GM12878 (cell line): ENCODE results near the gene FKRP. TPM values are rescaled to one million over a fixed set of nuclear protein-coding genes. Genes with fewer than 3 reads are reported as not detected.

Source experiments
- ASH2L ChIP-seq: fragments of 300-600, 200-600 bp; sonication (generic); IDR thresholded peaks from 2 replicates; pipeline ENCODE4 v1.6.1; 2017; ENCODE audit warnings: low read depth, mild to moderate bottlenecking, borderline replicate concordance
- BCL11A ChIP-seq: IDR thresholded peaks from 2 replicates; pipeline ENCODE4 v1.6.1; 2011; ENCODE audit warnings: low read depth, low read length
- BHLHE40 ChIP-seq, 2 experiments: fragments of 450-650 bp in 1 of 2; IDR thresholded peaks; 2 replicates each; pipeline ENCODE4 v1.6.1; 2011 to 2017; ENCODE audit warnings: low read depth in 2 of 2, borderline replicate concordance in 1 of 2, improper control_type of control experiment in 1 of 2, low read length in 1 of 2, mild to moderate bottlenecking in 1 of 2
- CEBPZ ChIP-seq: fragments of 150-350 bp; IDR thresholded peaks from 2 replicates; pipeline ENCODE4 v1.6.1; 2016; ENCODE audit warnings: low read depth, low read length
- ESRRA ChIP-seq: IDR thresholded peaks from 2 replicates; pipeline ENCODE4 v1.6.1; 2012; ENCODE audit warnings: mild to moderate bottlenecking, low read length, improper control_type of control experiment
- ETV6 ChIP-seq, 2 experiments: fragments of 450-650 bp in 1 of 2; IDR thresholded peaks in 1 of 2; conservative IDR thresholded peaks in 1 of 2; 2 replicates each; pipeline ENCODE4 v1.6.1; 2014; ENCODE audit warnings: antibody characterized with exemption in 1 of 2, borderline replicate concordance in 1 of 2, low read depth in 1 of 2, mild to moderate bottlenecking in 1 of 2, moderate library complexity in 1 of 2
- HCFC1 ChIP-seq: fragments of 150-350 bp; IDR thresholded peaks from 2 replicates; pipeline ENCODE4 v1.6.1; 2014; ENCODE audit warnings: low read length
- HSF1 ChIP-seq: fragments of 150-350 bp; IDR thresholded peaks from 2 replicates; pipeline ENCODE4 v1.6.1; 2014; ENCODE audit warnings: mild to moderate bottlenecking, low read depth, low read length
- JUNB ChIP-seq: IDR thresholded peaks from 2 replicates; pipeline ENCODE4 v1.6.1; 2016; ENCODE audit warnings: antibody characterized with exemption, mild to moderate bottlenecking
- JUND ChIP-seq: IDR thresholded peaks from 2 replicates; pipeline ENCODE4 v1.6.1; 2012; ENCODE audit warnings: low read depth, mild to moderate bottlenecking, low read length, improper control_type of control experiment, moderate library complexity
- MEF2B ChIP-seq: fragments of 450-650 bp; IDR thresholded peaks from 2 replicates; pipeline ENCODE4 v1.6.1; 2018; ENCODE audit warnings: mild to moderate bottlenecking, moderate library complexity; ENCODE audit not compliant: partially characterized antibody, poor library complexity, severe bottlenecking
- NFYA ChIP-seq: IDR thresholded peaks from 2 replicates; pipeline ENCODE4 v1.6.1; 2011; ENCODE audit warnings: low read depth, mild to moderate bottlenecking, low read length, improper control_type of control experiment, borderline replicate concordance
- PAX5 ChIP-seq: IDR thresholded peaks from 2 replicates; pipeline ENCODE4 v1.6.1; 2011; ENCODE audit warnings: low read depth, low read length, borderline replicate concordance
- RAD51 ChIP-seq: fragments of 450-650 bp; IDR thresholded peaks from 2 replicates; pipeline ENCODE4 v1.6.1; 2016; ENCODE audit warnings: moderate library complexity, mild to moderate bottlenecking, inconsistent platforms
- SMARCA5 ChIP-seq: fragments of 450-650 bp; IDR thresholded peaks from 2 replicates; pipeline ENCODE4 v1.6.1; 2017; ENCODE audit warnings: mild to moderate bottlenecking
- SREBF1 ChIP-seq: IDR thresholded peaks from 2 replicates; pipeline ENCODE4 v1.6.1; 2012; ENCODE audit warnings: mild to moderate bottlenecking, low read length
- ZBED1 ChIP-seq: IDR thresholded peaks from 2 replicates; pipeline ENCODE4 v1.6.1; 2016; ENCODE audit warnings: borderline replicate concordance
- ZNF217 ChIP-seq: fragments of 450-650 bp; IDR thresholded peaks from 2 replicates; pipeline ENCODE4 v1.6.1; 2017; ENCODE audit warnings: antibody characterized with exemption, mild to moderate bottlenecking
- ZNF622 ChIP-seq: fragments of 450-650 bp; IDR thresholded peaks from 2 replicates; pipeline ENCODE4 v1.6.1; 2017; ENCODE audit warnings: mild to moderate bottlenecking, inconsistent platforms
- polyA plus RNA-seq, 11 experiments: library from polyadenylated mRNA; depleted of rRNA in 4 of 11; unstranded in 6 of 11; stranded (reverse) in 5 of 11; fragments of >200 nt; fragmentation: Nextera tagmentation in 4 of 11; fragmentation: Illumina TruSeq in 1 of 11; extraction: Ambion mirVana in 4 of 11; extraction: Trizol in 1 of 11; gene quantifications; 1 replicate in 1 of 11; 2 replicates in 10 of 11; pipeline versions ENCODE4 v1.2.1 to v1.2.3, GENCODE V29; 2011 to 2016; ENCODE audit warnings: inconsistent platforms in 2 of 11, missing spikeins in 2 of 11, low read depth in 1 of 11
- total RNA-seq, 4 experiments: library from RNA; depleted of rRNA in 3 of 4; stranded (reverse); fragments of >200 nt in 3 of 4; fragmentation: Illumina TruSeq in 1 of 4; extraction: Trizol in 1 of 4; gene quantifications; 2 replicates each; pipeline versions ENCODE4 v1.2.1 to v1.2.3, GENCODE V29; 2013 to 2021
- TF ChIP-seq, protein P1 (sequence below): fragments of 450-650 bp; IDR thresholded peaks from 2 replicates; pipeline ENCODE4 v1.6.1; 2017; ENCODE audit warnings: mild to moderate bottlenecking, low read depth, inconsistent platforms; ENCODE audit not compliant: poor library complexity, severe bottlenecking

Gene FKRP
- total and polyA plus RNA-seq, 10 of the 15 experiments (the other 5 are each of a cell fraction or from before 2014, with no cell fraction given), result 1.3 to 14.1 (median 7.8) TPM

GRCh38 chr19:46785054-46785979, 39.5 kb downstream of the FKRP start (continued):
- TF ChIP-seq CEBPZ, result no peak
- TF ChIP-seq ZNF217, result 0 out of 2 replicates have a peak, but pooled peaks have one; percentile 22
- TF ChIP-seq BHLHE40 (IDR thresholded peaks at IDR 0.05; ENCODE audit: borderline replicate concordance in 1 of 2, low read depth in 2 of 2, low read length in 1 of 2), result 0 out of 4 replicates have a peak, but pooled peaks of 1 of the 2 experiments have one; percentile 7
- no peak for TF ChIP-seq NFYA
- no peak for TF ChIP-seq ASH2L
- no peak for TF ChIP-seq SREBF1
- peak; percentile 53; the same call in 1 of the 2 replicates for TF ChIP-seq ZBED1
- TF ChIP-seq HCFC1, result no peak
- TF ChIP-seq ZNF622, result no peak
- TF ChIP-seq JUND, result no peak
- TF ChIP-seq, protein P1, sequence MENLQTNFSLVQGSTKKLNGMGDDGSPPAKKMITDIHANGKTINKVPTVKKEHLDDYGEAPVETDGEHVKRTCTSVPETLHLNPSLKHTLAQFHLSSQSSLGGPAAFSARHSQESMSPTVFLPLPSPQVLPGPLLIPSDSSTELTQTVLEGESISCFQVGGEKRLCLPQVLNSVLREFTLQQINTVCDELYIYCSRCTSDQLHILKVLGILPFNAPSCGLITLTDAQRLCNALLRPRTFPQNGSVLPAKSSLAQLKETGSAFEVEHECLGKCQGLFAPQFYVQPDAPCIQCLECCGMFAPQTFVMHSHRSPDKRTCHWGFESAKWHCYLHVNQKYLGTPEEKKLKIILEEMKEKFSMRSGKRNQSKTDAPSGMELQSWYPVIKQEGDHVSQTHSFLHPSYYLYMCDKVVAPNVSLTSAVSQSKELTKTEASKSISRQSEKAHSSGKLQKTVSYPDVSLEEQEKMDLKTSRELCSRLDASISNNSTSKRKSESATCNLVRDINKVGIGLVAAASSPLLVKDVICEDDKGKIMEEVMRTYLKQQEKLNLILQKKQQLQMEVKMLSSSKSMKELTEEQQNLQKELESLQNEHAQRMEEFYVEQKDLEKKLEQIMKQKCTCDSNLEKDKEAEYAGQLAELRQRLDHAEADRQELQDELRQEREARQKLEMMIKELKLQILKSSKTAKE, result no peak
- TF ChIP-seq RAD51, result no peak
- TF ChIP-seq PAX5, result 0 out of 2 replicates have a peak, but pooled peaks have one; percentile 24
- TF ChIP-seq ESRRA, result no peak
- TF ChIP-seq SMARCA5, result 0 out of 2 replicates have a peak, but pooled peaks have one; percentile 43
- no peak for TF ChIP-seq BCL11A
- peak; percentile 54 for TF ChIP-seq JUNB
- no peak for TF ChIP-seq HSF1
- TF ChIP-seq ETV6 (conservative IDR thresholded peaks at IDR 0.05 in 1 of 2, IDR thresholded peaks at IDR 0.05 in 1 of 2; ENCODE audit: borderline replicate concordance in 1 of 2, low read depth in 1 of 2), result peak in 1 of 2 experiments; percentile 32; a peak in 1 of 4 replicates
- no peak for TF ChIP-seq MEF2B
